Cerebellar nuclear complex (tissue), 1 donor: ENCODE data around the gene KRT6C.
"Not testable (repeated sequence)": the region's sequence is repeated elsewhere in the genome, so short reads cannot be mapped to it uniquely, and the experiment has no call there.

Experiments
- DNase-seq, 2 experiments: peaks; one replicate each; lab custom pipeline; 2025; lab: John Stamatoyannopoulos, UW

KRT6C gene

DNA sequence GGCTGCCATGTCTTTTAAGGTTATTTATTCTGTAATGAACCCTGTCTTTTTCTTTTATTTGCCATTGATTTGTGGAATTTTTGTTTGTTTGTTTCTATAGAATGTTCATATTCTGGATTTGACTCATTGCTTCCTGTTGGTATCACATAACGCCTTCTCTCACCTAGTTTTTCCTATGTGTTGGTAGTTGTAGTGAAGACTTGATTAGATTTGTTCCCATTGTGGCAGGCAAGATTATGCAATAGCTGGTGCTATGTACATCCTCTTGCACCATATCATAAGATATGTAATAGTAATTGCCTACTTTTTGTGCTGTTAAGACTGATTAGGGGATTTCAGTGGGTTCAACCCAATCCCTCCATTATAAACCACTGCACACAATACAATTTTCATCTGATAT, 17.8 kb downstream of the KRT6C start:
- DNase-seq: no peak

GRCh38 chr12:52454411-52455201, 19.0 kb downstream of the KRT6C start:
- no peak for DNase-seq

GRCh38 chr12:52452101-52452500, 21.5 kb downstream of the KRT6C start, which contains the start of gene KRT6B:
Gene KRT6B (minus strand): TSS chr12:52452146. CDS start chr12:52452078, 68 bp downstream.
- DNase-seq: no peak

GRCh38 chr12:52448228-52448627, 25.4 kb downstream of the KRT6C start:
- no peak for DNase-seq

- not testable (repeated sequence) for DNase-seq
Measured at GRCh38 chr12:52447196-52447595, 26.4 kb downstream of the KRT6C start.

GRCh38 chr12:52446367-52447045, 27.1 kb downstream of the KRT6C start:
- DNase-seq: no peak

DNA sequence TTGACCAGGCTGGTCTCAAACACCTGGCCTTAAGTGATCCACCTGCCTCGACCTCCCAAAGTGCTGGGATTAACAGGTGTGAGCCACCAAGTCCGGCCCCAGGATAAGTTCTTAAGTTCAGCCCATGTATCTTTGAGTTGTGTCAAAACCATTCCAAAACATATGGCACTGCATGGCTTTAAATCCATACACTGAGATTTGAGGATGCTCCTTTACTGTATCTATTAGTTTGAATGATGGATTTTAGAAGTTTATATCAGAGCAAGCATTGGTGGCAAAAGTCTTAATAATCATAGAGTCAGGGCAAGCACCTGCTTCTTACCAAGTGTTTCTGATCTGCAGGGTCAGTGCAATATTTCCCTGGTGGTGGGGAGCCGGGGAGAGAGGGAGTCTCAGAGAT, 27.7 kb downstream of the KRT6C start:
- DNase-seq: no peak

- DNase-seq: no peak
Measured at GRCh38 chr12:52444647-52445595, 28.7 kb downstream of the KRT6C start.

DNA sequence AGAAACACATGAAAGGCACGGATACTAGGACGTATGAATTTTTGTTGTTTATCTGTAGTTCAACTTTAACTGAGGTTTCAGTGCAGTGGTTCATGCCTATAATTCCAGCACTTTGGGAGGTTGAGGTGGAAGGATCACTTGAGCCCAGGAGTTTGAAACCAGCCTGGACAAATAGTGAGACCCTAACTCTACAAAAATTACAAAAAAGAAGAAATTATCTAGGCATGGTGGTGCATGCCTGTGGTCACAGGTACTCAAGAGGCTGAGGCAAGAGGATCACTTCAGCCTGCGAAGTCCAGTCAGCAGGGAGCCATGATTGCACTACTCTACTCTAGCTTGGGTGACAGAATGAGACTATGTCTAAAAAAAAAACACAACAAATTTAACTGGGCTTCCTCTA, 29.6 kb downstream of the KRT6C start:
- no peak for DNase-seq

GRCh38 chr12:52442600-52443061, 31.0 kb downstream of the KRT6C start:
- no peak for DNase-seq

DNA sequence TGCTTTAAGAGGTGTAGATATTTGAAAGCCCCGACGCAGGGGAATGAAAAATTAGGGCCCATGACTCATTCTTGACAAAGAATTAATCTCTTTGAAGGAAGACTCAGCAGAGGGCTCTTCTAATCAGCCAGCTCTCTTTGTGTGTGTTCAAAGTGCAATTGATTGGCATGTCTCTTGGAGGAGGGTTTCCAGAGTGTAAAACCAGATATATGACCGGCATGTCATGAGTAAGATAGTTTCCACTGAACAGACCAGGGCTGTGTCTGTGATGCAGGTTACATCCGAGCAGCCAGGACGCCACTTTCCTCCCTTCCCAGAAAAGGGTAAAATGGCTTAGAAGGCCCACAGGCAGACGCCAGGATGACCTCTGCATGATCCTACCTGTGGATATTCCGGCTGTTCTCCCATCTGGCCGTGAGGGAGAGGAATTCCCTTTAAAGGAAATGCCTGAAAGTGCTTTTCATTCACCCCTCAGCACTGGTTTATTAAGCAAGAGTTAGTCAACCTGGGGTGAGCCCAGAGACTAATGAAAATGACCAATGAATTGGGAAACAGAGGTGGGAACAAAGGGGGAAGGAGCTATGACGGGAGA, 32.2 kb downstream of the KRT6C start:
- DNase-seq: no peak

DNA sequence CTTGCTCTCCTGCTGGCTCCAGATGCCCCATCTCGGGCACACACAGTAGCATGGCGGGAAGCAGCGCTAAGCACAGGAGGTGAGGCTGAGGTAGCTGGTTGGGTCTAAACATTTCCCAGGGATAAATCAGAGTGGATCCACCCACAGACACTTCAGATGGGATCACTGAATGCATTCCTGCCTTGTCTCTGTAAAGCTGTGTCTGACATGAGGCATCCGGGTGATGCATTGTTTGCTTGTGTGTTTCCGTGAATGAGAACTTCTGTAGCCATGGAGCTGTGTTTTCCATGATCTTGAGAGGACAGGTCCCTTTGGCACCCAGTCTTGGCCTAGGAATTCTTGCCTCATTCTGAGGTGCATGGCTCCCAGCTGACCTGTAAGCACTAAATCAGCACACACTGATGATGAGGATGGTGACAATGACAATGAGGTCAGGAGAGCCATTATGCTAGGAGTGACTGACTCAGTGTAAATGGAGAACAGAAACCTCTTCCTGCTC, 32.7 kb downstream of the KRT6C start:
- DNase-seq: no peak

DNA sequence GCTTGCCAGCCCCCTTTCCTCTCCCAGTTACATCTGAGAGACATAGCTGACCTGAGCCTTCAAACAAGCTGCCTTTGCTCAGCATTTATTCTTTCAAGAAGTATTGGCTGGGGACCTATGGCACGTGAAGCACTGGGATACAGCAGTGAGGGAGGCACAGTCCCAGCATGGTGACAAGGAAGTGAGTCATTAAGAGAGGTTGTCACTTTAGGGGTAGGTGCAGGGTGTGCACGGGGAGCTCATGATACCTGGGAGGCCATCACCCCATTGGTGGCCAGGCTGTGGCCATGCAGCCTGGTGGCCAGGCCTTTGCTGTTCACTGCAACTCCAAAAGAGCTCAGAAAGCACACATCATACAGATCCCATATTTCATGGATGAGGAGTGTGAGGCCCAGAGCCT, 33.8 kb downstream of the KRT6C start:
- no peak for DNase-seq

DNA sequence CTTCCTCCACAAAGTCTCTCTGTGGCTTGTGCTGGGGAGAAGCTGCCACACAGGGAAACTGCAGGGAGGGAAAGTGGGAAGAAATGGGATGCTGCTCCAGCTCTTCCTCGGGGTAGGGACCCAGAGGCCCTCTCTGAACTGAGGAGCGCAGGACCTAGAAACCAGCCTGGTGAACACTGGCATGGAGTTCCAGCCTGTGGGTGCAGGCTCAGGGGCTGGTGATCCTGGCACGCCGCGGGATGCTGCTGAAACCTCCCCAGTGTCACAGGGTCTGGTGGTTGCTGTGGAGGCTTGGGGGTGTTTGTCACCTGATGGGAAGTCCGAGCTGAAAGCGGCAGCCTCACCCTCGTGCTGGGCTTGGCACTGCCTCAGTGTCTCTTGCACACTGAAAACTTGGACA, 34.2 kb downstream of the KRT6C start:
- DNase-seq: no peak

- no peak for DNase-seq
Measured at GRCh38 chr12:52438305-52439301, 35.0 kb downstream of the KRT6C start.

GRCh38 chr12:52437508-52437907, 36.1 kb downstream of the KRT6C start:
- no peak for DNase-seq

- no peak for DNase-seq
Measured at GRCh38 chr12:52436828-52437474, 36.7 kb downstream of the KRT6C start.

DNA sequence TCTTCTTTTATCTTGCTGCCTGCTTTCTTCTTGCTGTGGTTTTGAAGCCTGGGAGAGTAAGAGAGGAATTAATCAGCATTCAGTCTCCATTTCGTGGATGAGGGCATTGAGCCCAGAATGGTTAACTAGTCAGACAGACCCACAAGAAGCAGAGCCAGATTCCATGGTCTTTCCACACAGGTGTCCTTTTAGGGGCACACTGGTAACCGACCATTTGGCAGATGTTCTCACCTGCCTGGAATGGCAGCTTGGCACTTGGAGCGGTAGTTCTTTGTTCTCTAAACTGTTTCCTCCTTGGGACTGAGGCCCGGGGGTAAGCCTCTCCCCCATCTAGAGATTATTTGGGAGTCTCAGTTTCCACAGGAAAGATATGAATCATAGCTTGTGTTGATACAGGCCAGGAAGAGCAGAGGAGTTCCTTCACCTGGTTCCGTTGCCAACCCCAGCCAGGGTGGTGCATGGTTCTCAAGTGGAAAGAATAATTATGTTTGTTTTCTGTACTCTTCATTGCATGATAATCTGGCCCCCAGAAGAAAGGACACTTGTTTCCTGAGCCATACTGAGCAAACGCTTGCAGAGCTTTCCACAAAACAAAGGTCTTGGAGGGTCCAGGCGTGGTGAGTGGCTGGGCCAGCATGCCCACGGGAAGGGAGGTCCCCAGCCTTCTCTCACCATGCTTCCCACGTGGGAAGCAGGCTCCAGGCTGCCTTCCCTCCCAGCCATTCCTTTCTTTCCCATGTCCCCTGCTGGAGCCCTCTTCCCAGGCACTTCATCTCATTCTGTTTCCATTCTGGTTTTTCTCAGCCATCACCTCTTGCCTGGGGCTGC, 37.4 kb downstream of the KRT6C start:
- no peak for DNase-seq

GRCh38 chr12:52435659-52435999, 38.0 kb downstream of the KRT6C start:
- no peak for DNase-seq
